HG02763 (cell line): ENCODE data around the gene ATF1.
"Not testable (repeated sequence)": the region's sequence is repeated elsewhere in the genome, so short reads cannot be mapped to it uniquely, and the experiment has no call there.

ENCODE experiments used
- ATAC-seq: cut with Tn5 transposase; IDR thresholded peaks from one replicate; pipeline ENCODE4 v1.9.1; 2021; ENCODE audit warnings: mild to moderate bottlenecking, moderate library complexity; ENCODE audit not compliant: unreplicated experiment

Gene ATF1

GRCh38 chr12:50790081-50790480, 26.2 kb downstream of the ATF1 start:
- no peak for ATAC-seq

GRCh38 chr12:50799908-50800307, 36.0 kb downstream of the ATF1 start:
- ATAC-seq: no peak

GRCh38 chr12:50803230-50803875, 39.5 kb downstream of the ATF1 start:
- ATAC-seq: no peak

GRCh38 chr12:50806176-50806575, 42.3 kb downstream of the ATF1 start:
- ATAC-seq: no peak

- ATAC-seq: not testable (repeated sequence)
These were observed 45.2 kb downstream of the ATF1 start for GRCh38 chr12:50809131-50809530.

- ATAC-seq: not testable (repeated sequence)
These were observed 51.0 kb downstream of the ATF1 start for GRCh38 chr12:50814921-50815320.

- no peak for ATAC-seq
These were observed 56.3 kb downstream of the ATF1 start for GRCh38 chr12:50820177-50820576.

- ATAC-seq: no peak
These were observed 58.2 kb downstream of the ATF1 start for GRCh38 chr12:50822082-50822481.

- not testable (repeated sequence) for ATAC-seq
These were observed 59.8 kb downstream of the ATF1 start for GRCh38 chr12:50823724-50824123.

GRCh38 chr12:50824914-50825313, 61.0 kb downstream of the ATF1 start:
- ATAC-seq: no peak

GRCh38 chr12:50825372-50825838, 61.5 kb downstream of the ATF1 start:
- ATAC-seq: no peak

GRCh38 chr12:50828121-50828520, 64.2 kb downstream of the ATF1 start:
- ATAC-seq: no peak

GRCh38 chr12:50828886-50829285, 65.0 kb downstream of the ATF1 start:
- no peak for ATAC-seq

- not testable (repeated sequence) for ATAC-seq
These were observed 69.9 kb downstream of the ATF1 start for GRCh38 chr12:50833801-50834200.

GRCh38 chr12:50839042-50839441, 75.1 kb downstream of the ATF1 start:
- no peak for ATAC-seq

GRCh38 chr12:50840809-50841487, 77.0 kb downstream of the ATF1 start:
- no peak for ATAC-seq

GRCh38 chr12:50841716-50842531, 78.0 kb downstream of the ATF1 start:
- no peak for ATAC-seq

GRCh38 chr12:50842637-50843493, 79.0 kb downstream of the ATF1 start, which contains the start of gene TMPRSS12:
TSS of gene TMPRSS12 (plus strand) at chr12:50842926. CDS start at chr12:50842965, 39 bp downstream.
- ATAC-seq: no peak

- ATAC-seq: no peak
These were observed 81.2 kb downstream of the ATF1 start for GRCh38 chr12:50845021-50845647.

- no peak for ATAC-seq
These were observed 85.1 kb downstream of the ATF1 start for GRCh38 chr12:50848963-50849362.
